Panc1 (cell line): ENCODE measurements around the gene SSBP2. TPM values are rescaled to one million over a fixed set of nuclear protein-coding genes. Genes with fewer than 3 reads are reported as not detected.

Experiments
- ATAC-seq: fragments of 200-7000 bp; cut with Tn5 transposase; 2 replicates; pipeline ENCODE4 v1.9.1; 2020; ENCODE audit warnings: mild to moderate bottlenecking, moderate library complexity
- BruUV-seq: library from RNA; stranded (reverse); fragments of 400-500 nt; replicated peaks from 2 replicates; lab custom pipeline; 2021; lab: Mats Ljungman, UMichigan
- CTCF ChIA-PET: fragments of 300-600 bp; sonication (Branson Sonifier 250); formaldehyde crosslinking; loops from one replicate; lab custom pipeline; 2022; ENCODE audit warnings: antibody characterized with exemption; lab: Charles Lee
- POLR2A ChIA-PET: fragments of 300-600 bp; sonication (Branson Sonifier 250); formaldehyde crosslinking; loops from one replicate; lab custom pipeline; 2022; ENCODE audit warnings: antibody characterized with exemption; lab: Charles Lee
- DNase-seq: peaks from one replicate; pipeline ENCODE4 v3.0.0-alpha.2; 2010; ENCODE audit warnings: low read depth, low spot score
- H3K27ac ChIP-seq: 2 replicates; pipeline ENCODE4 v1.5.1; 2011; ENCODE audit warnings: mild to moderate bottlenecking, low read length, inconsistent platforms
- H3K27me3 ChIP-seq: fragments of 200-500 bp; sonication (Bioruptor generic); 2 replicates; pipeline ENCODE4 v1.6.0; 2014; ENCODE audit warnings: low read length, inconsistent platforms; ENCODE audit not compliant: control insufficient read depth, insufficient read depth
- H3K36me3 ChIP-seq: fragments of 200-500 bp; sonication (Bioruptor generic); 2 replicates; pipeline ENCODE4 v1.5.1; 2014; ENCODE audit warnings: inconsistent platforms, mild to moderate bottlenecking, low read length, moderate library complexity; ENCODE audit not compliant: control insufficient read depth, insufficient read depth
- H3K4me1 ChIP-seq: 2 replicates; pipeline ENCODE4 v1.5.1; 2011; ENCODE audit warnings: inconsistent platforms, mild to moderate bottlenecking, low read length, moderate library complexity; ENCODE audit not compliant: control insufficient read depth, insufficient read depth
- H3K4me3 ChIP-seq, 2 experiments: 2 replicates each; pipeline ENCODE4 v1.5.1; 2011 to 2012; ENCODE audit warnings: low read depth in 2 of 2, low read length in 2 of 2, mild to moderate bottlenecking in 2 of 2, inconsistent platforms in 1 of 2, moderate library complexity in 1 of 2
- H3K9me3 ChIP-seq: fragments of 200-500 bp; sonication (Bioruptor generic); 2 replicates; pipeline ENCODE4 v1.5.1; 2014; ENCODE audit warnings: low read depth, mild to moderate bottlenecking, inconsistent platforms, low read length, moderate library complexity; ENCODE audit not compliant: control insufficient read depth, insufficient read depth
- CTCF ChIP-seq: fragments of 450-650 bp; IDR thresholded peaks from 2 replicates; pipeline ENCODE4 v1.5.1; 2017; ENCODE audit warnings: mild to moderate bottlenecking
- POLR2AphosphoS5 ChIP-seq: IDR thresholded peaks from 2 replicates; pipeline ENCODE4 v1.6.1; 2012; ENCODE audit warnings: mild to moderate bottlenecking, low read depth, low read length, moderate library complexity
- REST ChIP-seq, 2 experiments: IDR thresholded peaks; 2 replicates each; pipeline ENCODE4 v1.6.1; 2011 to 2012; ENCODE audit warnings: low read depth in 2 of 2, control low read depth in 1 of 2, low read length in 1 of 2, mild to moderate bottlenecking in 1 of 2, moderate library complexity in 1 of 2; ENCODE audit not compliant: insufficient read depth in 1 of 2
- SIN3A ChIP-seq: IDR thresholded peaks from 2 replicates; pipeline ENCODE4 v1.6.1; 2012; ENCODE audit warnings: low read depth, mild to moderate bottlenecking, low read length, moderate library complexity, borderline replicate concordance; ENCODE audit not compliant: insufficient read depth
- TCF7L2 ChIP-seq: IDR thresholded peaks from 2 replicates; pipeline ENCODE4 v1.6.1; 2011; ENCODE audit warnings: mild to moderate bottlenecking, low read depth, low read length, inconsistent platforms
- in situ Hi-C: cut with HindIII; loops from 2 replicates; pipeline ENCODE4 v1.10.0; 2016; ENCODE audit warnings: low sequenced_read_pairs, low pct_unique_long_range_greater_than_20kb
- intact Hi-C: fragments of 100-400 bp; cut with micrococcal nuclease; formaldehyde crosslinking; loops from one replicate; pipeline ENCODE4 v1.10.0; 2022; ENCODE audit not compliant: unreplicated experiment
- total RNA-seq: library from RNA; stranded (reverse); gene quantifications from one replicate; pipeline ENCODE4 v1.2.1, GENCODE V29; 2021; ENCODE audit not compliant: unreplicated experiment

SSBP2 gene
- total RNA-seq, 1 experiment from 2014 or later = 16.3 TPM

- no peak for DNase-seq
- intact Hi-C loops = no loop called here
- H3K36me3 ChIP-seq = no peaks in the 10 kb centered on the region; the same call in 1 of the 2 replicates
- peaks cover 15% of the 10 kb centered on the region for H3K9me3 ChIP-seq
- no peak overlapping the region for H3K4me3 ChIP-seq
- H3K27ac ChIP-seq = no peak overlapping the region
- POLR2A ChIA-PET = no interaction called here
- BruUV-seq = no TSS peak
- no peaks in the 10 kb centered on the region for H3K27me3 ChIP-seq
- in situ Hi-C loops = no loop called here
- H3K4me1 ChIP-seq = no peaks in the 10 kb centered on the region
- no peak for TF ChIP-seq TCF7L2
- no peak for TF ChIP-seq REST (IDR thresholded peaks at IDR 0.05; ENCODE audit: insufficient read depth in 1 of 2, low read depth in 2 of 2, low read length in 1 of 2)
- no peak for TF ChIP-seq CTCF
- TF ChIP-seq SIN3A = no peak
- no peak for TF ChIP-seq POLR2AphosphoS5
- ATAC-seq = no peak
- CTCF ChIA-PET = no interaction called here
Observed at GRCh38 chr5:81608976-81609375, 141.9 kb downstream of the SSBP2 start.

DNA sequence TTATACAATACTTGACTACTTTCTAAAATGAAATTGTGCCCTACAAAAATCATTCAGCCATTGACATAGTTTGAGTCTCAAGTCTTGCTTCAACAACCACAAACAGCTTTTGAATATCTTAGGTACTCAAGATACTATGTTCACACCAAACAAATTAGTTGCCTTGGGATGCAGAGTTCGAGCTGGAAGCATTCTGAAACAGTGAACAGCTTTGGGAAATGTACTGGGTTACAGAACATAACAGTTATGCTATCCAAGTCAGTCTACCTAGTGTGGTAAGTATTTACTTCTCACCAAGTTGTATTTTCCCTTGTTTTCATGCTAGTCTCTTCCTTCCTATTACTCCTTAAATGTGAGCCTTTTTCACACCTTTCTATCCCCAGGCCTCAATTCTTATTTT is 143.2 kb downstream of the SSBP2 start:
- Histone ChIP-seq H3K27me3 (no peaks in the 10 kb centered on the region), H3K4me1 (no peaks in the 10 kb centered on the region), H3K36me3 (no peaks in the 10 kb centered on the region; the same call in 1 of the 2 replicates), H3K27ac (no peak overlapping the region), H3K9me3 (peaks cover 15% of the 10 kb centered on the region), H3K4me3 (no peak overlapping the region)
- ChIA-PET POLR2A (no interaction called here), CTCF (no interaction called here)
- ATAC-seq = no peak
- TF ChIP-seq TCF7L2 = no peak
- TF ChIP-seq CTCF = no peak
- TF ChIP-seq REST (IDR thresholded peaks at IDR 0.05; ENCODE audit: insufficient read depth in 1 of 2, low read depth in 2 of 2, low read length in 1 of 2) = no peak
- DNase-seq = no peak
- in situ Hi-C loops = no loop called here
- intact Hi-C loops = no loop called here
- BruUV-seq = no TSS peak
